Measurements from ENCODE around the gene RELN. TPM values are rescaled to one million over a fixed set of nuclear protein-coding genes. Genes with fewer than 3 reads are reported as not detected.

Gene RELN
- total and polyA plus RNA-seq, 9 donors, result 2.1 to 31.3 (median 8.2) TPM

DNA sequence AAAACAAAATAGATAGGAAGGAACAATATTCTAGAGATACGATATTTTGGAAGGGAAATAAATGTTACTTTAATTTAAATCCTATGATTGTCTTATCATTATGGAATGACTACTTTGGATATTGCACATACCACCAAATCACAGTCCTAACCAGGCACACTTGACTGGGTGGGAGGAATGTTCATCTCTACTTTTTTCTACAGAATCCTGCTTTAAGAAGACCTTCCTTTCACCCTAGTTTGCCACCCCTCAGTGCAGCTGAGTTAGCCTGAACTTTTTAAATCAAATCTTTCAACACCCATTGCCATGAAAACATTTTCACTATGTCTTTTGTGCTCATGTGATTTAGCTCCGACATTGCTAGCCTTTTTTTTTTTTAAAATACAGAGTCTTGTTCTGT is 38.1 kb downstream of the RELN start:
- Histone ChIP-seq H3K4me3 (ENCODE audit: low read length) (no peak overlapping the region), H3K27me3 (ENCODE audit: control insufficient read depth, insufficient read depth, low read length) (no peaks in the 10 kb centered on the region), H3K36me3 (ENCODE audit: control insufficient read depth, insufficient read depth, low read length) (no peaks in the 10 kb centered on the region), H3K9me3 (replicated peaks; ENCODE audit: control insufficient read depth, low read depth, low read length) (no peaks in the 10 kb centered on the region), H3K27ac (ENCODE audit: low read length) (no peak overlapping the region), H3K4me1 (ENCODE audit: control insufficient read depth, insufficient read depth, low read length) (no peaks in the 10 kb centered on the region)
- WGBS (ENCODE audit: insufficient coverage), result 43% methylated on average over 1 of the region's 2 CpGs
- no peak for DNase-seq

DNA sequence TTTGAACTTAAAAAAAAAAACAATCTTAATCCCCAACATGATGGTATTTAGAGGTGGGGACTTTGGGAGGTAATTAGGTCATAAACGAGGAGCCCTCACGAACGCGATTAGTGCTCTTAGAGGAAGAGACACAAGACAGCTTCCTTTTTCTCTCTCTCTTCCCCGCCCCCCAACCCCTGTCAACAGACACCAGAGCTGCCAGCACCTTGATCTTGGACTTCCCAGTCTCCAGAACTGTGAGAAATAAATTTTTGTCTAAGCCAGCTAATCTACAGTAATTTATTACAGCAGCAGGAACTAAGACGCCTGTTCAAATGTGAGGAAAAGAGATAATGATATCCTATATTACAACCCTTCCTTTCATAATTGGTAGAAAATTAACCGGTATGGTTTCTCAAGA is 40.1 kb downstream of the RELN start:
- Histone ChIP-seq H3K9me3 (replicated peaks; ENCODE audit: control insufficient read depth, low read depth, low read length) (no peaks in the 10 kb centered on the region), H3K4me1 (ENCODE audit: control insufficient read depth, insufficient read depth, low read length) (no peaks in the 10 kb centered on the region), H3K36me3 (ENCODE audit: control insufficient read depth, insufficient read depth, low read length) (no peaks in the 10 kb centered on the region), H3K4me3 (ENCODE audit: low read length) (no peak overlapping the region), H3K27ac (ENCODE audit: low read length) (no peak overlapping the region), H3K27me3 (ENCODE audit: control insufficient read depth, insufficient read depth, low read length) (no peaks in the 10 kb centered on the region)
- no peak for DNase-seq
- WGBS (ENCODE audit: insufficient coverage), result no CpG with 5 or more reads among the region's 7 CpGs

DNA sequence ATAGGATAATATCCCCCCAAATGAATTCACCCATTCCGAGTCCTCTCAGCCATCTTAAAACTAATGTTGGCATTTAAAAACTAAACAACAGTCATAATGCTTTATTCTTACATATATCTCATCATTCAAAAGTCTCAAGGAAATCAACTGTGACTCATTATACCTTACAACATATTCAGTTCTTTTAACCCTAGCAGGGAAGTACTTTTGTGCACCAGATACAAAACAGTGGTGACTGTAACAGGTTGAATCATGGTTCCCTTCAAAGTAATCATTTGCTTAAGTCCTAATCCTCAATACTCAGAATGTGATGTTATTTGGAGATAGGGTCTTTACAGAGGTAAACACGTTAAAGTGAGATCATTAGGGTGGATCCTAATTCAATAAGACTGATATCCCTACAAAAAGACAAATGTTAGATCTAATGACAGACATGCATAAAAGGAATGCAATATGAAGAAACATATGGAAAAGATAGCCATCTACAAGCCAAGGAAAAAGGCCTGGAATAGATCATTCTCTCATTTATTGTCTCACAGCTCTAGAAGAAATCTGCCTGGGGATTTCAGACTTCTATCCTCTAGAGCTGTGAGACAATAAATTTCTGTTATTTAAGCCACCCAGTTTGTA is 42.3 kb downstream of the RELN start:
- no peak overlapping the region for H3K4me3 ChIP-seq (ENCODE audit: low read length)
- no peaks in the 10 kb centered on the region for H3K4me1 ChIP-seq (ENCODE audit: control insufficient read depth, insufficient read depth, low read length)
- no peaks in the 10 kb centered on the region for H3K27me3 ChIP-seq (ENCODE audit: control insufficient read depth, insufficient read depth, low read length)
- no CpG with 5 or more reads among the region's 2 CpGs for WGBS (ENCODE audit: insufficient coverage)
- DNase-seq, result peak; percentile 23
- no peak overlapping the region for H3K27ac ChIP-seq (ENCODE audit: low read length)
- no peaks in the 10 kb centered on the region for H3K9me3 ChIP-seq (replicated peaks; ENCODE audit: control insufficient read depth, low read depth, low read length)
- H3K36me3 ChIP-seq (ENCODE audit: control insufficient read depth, insufficient read depth, low read length), result no peaks in the 10 kb centered on the region

DNA sequence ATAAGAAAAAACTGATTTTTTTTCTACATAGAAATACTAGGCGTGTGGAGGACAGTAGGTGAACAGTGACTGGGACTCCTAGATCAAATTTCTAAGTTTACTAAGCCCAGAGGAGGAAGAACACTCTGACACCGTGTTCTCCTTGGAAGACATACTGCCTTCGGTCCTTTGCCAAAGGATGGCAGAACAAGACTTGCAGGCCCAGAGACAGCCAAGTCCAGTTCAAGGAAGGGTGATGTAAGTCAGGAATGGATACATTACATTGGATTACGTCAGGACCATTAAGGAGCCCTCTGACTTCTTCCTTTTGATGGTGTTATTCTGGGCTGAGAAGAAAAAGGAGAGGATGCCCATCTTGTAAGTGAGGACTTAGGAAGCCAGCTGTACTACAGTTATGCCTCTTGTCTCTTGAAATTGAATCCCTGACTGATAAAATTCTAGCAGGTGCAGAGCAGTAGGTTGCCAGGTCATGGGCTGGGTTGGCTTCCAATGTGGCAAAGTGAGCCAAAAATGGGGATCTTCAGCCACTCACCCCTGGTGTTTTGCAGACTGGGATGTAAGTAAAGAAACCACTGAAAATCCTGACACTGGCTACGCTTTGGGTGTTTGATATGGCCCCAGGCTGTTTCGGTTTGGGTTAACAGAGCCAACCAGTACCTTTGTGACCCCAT is 45.1 kb downstream of the RELN start:
- H3K27me3 ChIP-seq (ENCODE audit: control insufficient read depth, insufficient read depth, low read length), result no peaks in the 10 kb centered on the region
- WGBS (ENCODE audit: insufficient coverage), result 74% methylated on average over 4 of the region's 6 CpGs
- no peaks in the 10 kb centered on the region for H3K9me3 ChIP-seq (replicated peaks; ENCODE audit: control insufficient read depth, low read depth, low read length)
- no peaks in the 10 kb centered on the region for H3K4me1 ChIP-seq (ENCODE audit: control insufficient read depth, insufficient read depth, low read length)
- no peak for DNase-seq
- no peak overlapping the region for H3K27ac ChIP-seq (ENCODE audit: low read length)
- no peaks in the 10 kb centered on the region for H3K36me3 ChIP-seq (ENCODE audit: control insufficient read depth, insufficient read depth, low read length)
- no peak overlapping the region for H3K4me3 ChIP-seq (ENCODE audit: low read length)

DNA sequence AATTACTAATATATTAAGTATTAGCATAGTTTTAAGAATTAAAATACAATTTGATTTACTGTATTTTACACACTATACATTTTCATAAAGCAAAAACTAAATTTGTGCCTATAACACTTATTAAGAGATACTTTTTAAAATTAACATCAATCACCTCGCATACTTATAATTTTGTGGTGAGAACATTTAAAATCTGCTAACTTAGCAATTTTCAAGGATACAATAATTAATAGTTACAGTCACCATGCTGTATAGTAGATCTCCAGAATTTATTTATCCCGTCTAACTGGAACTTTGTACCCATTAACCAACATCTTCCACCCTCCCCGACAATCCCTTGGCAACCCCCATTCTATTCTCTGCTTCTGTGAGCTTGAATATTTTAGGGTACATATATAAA is 47.5 kb downstream of the RELN start:
- no peak for DNase-seq
- H3K36me3 ChIP-seq (ENCODE audit: control insufficient read depth, insufficient read depth, low read length), result no peaks in the 10 kb centered on the region
- H3K4me1 ChIP-seq (ENCODE audit: control insufficient read depth, insufficient read depth, low read length), result no peaks in the 10 kb centered on the region
- no CpG with 5 or more reads among the region's 3 CpGs for WGBS (ENCODE audit: insufficient coverage)
- no peak overlapping the region for H3K27ac ChIP-seq (ENCODE audit: low read length)
- H3K4me3 ChIP-seq (ENCODE audit: low read length), result no peak overlapping the region
- no peaks in the 10 kb centered on the region for H3K9me3 ChIP-seq (replicated peaks; ENCODE audit: control insufficient read depth, low read depth, low read length)
- H3K27me3 ChIP-seq (ENCODE audit: control insufficient read depth, insufficient read depth, low read length), result no peaks in the 10 kb centered on the region

DNA sequence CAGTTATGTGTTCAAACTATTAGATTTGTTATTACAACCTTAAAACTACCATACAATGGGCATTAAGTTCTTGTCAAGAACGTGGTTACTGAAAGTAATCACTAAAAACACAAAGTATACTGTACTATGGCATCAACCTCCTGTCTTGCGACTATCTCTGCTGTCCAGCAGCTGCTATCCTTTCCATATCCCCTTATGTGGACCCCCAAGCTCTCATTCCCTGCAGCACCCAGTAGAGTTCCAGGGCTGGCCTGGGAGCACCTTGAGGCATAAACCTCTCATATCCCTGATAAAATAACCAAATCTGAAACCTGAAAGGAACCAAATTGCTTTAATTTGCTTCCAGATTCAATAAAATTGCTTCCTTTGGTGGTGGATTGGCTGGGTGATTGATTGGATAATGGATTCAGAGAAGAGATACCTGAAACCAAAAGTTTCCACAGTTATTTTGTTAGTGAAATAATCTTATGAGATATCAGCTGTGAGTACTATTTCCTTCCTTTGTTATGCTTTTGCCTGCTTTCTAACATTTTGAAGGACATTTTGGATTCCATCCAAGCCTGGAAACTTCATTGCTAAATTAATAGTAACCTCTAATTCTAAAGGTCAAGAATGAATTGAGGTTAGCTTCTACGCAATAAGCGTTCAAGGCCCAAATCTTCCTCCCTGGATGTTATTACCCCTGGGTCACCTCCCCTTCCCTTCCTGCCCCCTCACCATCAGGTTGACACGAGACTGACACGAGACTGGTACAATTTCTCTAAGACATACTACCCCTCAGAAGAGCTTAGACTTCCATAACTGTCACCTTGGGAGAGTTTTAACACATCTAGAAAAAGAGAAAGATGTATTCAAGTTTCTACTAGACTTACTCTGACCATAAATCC is 48.8 kb downstream of the RELN start:
- DNase-seq, result no peak
- Histone ChIP-seq H3K4me3 (ENCODE audit: low read length) (no peak overlapping the region), H3K36me3 (ENCODE audit: control insufficient read depth, insufficient read depth, low read length) (no peaks in the 10 kb centered on the region), H3K27ac (ENCODE audit: low read length) (no peak overlapping the region), H3K9me3 (replicated peaks; ENCODE audit: control insufficient read depth, low read depth, low read length) (no peaks in the 10 kb centered on the region), H3K4me1 (ENCODE audit: control insufficient read depth, insufficient read depth, low read length) (no peaks in the 10 kb centered on the region), H3K27me3 (ENCODE audit: control insufficient read depth, insufficient read depth, low read length) (no peaks in the 10 kb centered on the region)
- whole genome bisulfite sequencing (ENCODE audit: insufficient coverage), result 55% methylated on average over 3 of the region's 6 CpGs

DNA sequence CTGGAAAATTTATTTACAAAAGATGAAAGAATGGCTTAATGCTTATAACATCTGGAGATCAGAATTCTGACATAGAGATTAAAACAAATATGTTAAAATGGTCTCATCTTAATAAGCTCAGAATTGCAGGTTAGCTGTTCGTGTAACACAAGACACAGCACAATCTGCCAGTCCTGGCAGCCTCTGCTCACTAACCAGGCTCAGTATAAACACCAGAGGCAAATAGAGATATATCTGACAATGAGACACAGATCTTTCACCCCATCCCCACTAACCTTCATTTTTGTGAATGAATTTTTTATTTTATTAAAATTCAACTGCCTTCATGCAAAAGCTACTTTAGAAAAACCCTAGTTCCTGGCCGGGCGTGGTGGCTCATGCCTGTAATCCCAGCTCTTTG is 51.8 kb downstream of the RELN start:
- DNase-seq, result no peak
- no peaks in the 10 kb centered on the region for H3K27me3 ChIP-seq (ENCODE audit: control insufficient read depth, insufficient read depth, low read length)
- H3K36me3 ChIP-seq (ENCODE audit: control insufficient read depth, insufficient read depth, low read length), result no peaks in the 10 kb centered on the region
- no peak overlapping the region for H3K27ac ChIP-seq (ENCODE audit: low read length)
- H3K4me1 ChIP-seq (ENCODE audit: control insufficient read depth, insufficient read depth, low read length), result no peaks in the 10 kb centered on the region
- H3K9me3 ChIP-seq (replicated peaks; ENCODE audit: control insufficient read depth, low read depth, low read length), result no peaks in the 10 kb centered on the region
- WGBS (ENCODE audit: insufficient coverage), result no CpG with 5 or more reads among the region's 3 CpGs
- H3K4me3 ChIP-seq (ENCODE audit: low read length), result no peak overlapping the region

DNA sequence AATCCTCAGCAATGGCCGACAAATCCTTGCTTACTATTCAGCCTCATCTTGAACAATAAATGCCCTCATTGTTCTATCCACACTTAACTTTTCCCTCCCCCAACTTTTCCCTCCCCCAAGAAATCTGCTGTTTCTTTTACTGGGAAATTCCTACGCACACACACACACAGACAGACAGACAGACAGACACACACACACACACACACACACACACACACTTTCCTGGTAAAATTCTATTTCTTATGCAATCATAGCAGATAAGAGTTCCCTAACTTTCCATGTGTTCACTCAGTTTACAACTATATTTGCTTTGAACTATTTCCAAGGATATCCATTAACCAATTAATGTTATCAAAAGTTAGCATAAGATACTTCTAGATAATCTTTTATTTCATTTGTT is 52.9 kb downstream of the RELN start:
- Histone ChIP-seq H3K9me3 (replicated peaks; ENCODE audit: control insufficient read depth, low read depth, low read length) (no peaks in the 10 kb centered on the region), H3K27ac (ENCODE audit: low read length) (no peak overlapping the region), H3K27me3 (ENCODE audit: control insufficient read depth, insufficient read depth, low read length) (no peaks in the 10 kb centered on the region), H3K4me1 (ENCODE audit: control insufficient read depth, insufficient read depth, low read length) (no peaks in the 10 kb centered on the region), H3K36me3 (ENCODE audit: control insufficient read depth, insufficient read depth, low read length) (no peaks in the 10 kb centered on the region), H3K4me3 (ENCODE audit: low read length) (no peak overlapping the region)
- DNase-seq, result no peak
- WGBS (ENCODE audit: insufficient coverage), result 70% methylated on average over 2 of the region's 2 CpGs

DNA sequence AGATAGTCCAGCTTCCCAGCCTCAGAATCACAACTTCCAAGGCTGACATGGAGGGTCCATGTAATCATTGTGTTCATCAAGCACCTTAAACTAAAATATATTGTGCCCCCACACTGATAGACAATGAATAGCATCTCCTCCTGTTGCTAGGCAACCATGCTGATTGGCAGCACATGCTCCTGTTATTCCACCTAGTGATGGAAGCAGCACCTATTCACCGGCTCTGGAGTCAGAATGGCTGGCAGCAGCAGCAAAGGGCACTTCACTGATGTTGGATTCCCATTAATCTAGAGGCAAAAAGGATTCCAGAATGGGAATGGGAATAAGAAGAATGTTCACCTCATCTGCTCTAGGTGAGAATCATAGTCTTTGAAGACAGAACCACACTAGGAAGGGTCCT is 55.0 kb downstream of the RELN start:
- no peaks in the 10 kb centered on the region for H3K4me1 ChIP-seq (ENCODE audit: control insufficient read depth, insufficient read depth, low read length)
- no peaks in the 10 kb centered on the region for H3K9me3 ChIP-seq (replicated peaks; ENCODE audit: control insufficient read depth, low read depth, low read length)
- no peaks in the 10 kb centered on the region for H3K36me3 ChIP-seq (ENCODE audit: control insufficient read depth, insufficient read depth, low read length)
- no peak overlapping the region for H3K4me3 ChIP-seq (ENCODE audit: low read length)
- no peak for DNase-seq
- H3K27ac ChIP-seq (ENCODE audit: low read length), result no peak overlapping the region
- no peaks in the 10 kb centered on the region for H3K27me3 ChIP-seq (ENCODE audit: control insufficient read depth, insufficient read depth, low read length)
- WGBS (ENCODE audit: insufficient coverage), result 0% methylated on average over 1 of the region's 1 CpG

DNA sequence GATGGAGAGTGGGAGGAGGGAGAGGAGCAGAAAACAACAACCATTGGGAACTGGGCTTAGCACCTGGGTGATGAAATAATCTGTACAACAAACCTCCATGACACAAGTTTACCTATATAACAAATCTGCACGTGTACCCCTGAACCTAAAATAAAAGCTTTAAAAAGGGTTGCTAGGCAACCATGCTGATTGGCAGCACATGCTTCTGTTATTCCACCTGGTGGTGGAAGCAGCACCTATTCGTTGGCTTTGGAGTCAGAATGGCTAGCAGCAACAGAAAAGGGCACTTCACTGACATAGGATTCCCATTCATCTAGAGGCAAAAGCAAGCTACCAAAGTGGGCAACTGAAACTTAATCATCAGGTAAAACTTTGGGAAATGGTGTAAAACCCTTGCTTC is 57.1 kb downstream of the RELN start:
- Histone ChIP-seq H3K27me3 (ENCODE audit: control insufficient read depth, insufficient read depth, low read length) (no peaks in the 10 kb centered on the region), H3K9me3 (replicated peaks; ENCODE audit: control insufficient read depth, low read depth, low read length) (no peaks in the 10 kb centered on the region), H3K36me3 (ENCODE audit: control insufficient read depth, insufficient read depth, low read length) (no peaks in the 10 kb centered on the region), H3K4me1 (ENCODE audit: control insufficient read depth, insufficient read depth, low read length) (no peaks in the 10 kb centered on the region), H3K27ac (ENCODE audit: low read length) (no peak overlapping the region), H3K4me3 (ENCODE audit: low read length) (no peak overlapping the region)
- DNase-seq, result no peak
- 25% methylated on average over 2 of the region's 2 CpGs for WGBS (ENCODE audit: insufficient coverage)
